HCT116 (cell line): ENCODE measurements around the gene INAFM1. TPM values are rescaled to one million over a fixed set of nuclear protein-coding genes. Genes with fewer than 3 reads are reported as not detected.

Experiments
- ATAC-seq: fragments of 200-7000 bp; cut with Tn5 transposase; 2 replicates; pipeline ENCODE4 v1.9.1; 2020; ENCODE audit warnings: mild to moderate bottlenecking, moderate library complexity
- BruUV-seq: library from RNA; stranded (reverse); fragments of 400-500 nt; replicated peaks from 2 replicates; lab custom pipeline; 2021; lab: Mats Ljungman, UMichigan
- CTCF ChIA-PET: fragments of 300-600 bp; sonication (Branson Sonifier 250); formaldehyde crosslinking; loops from one replicate; lab custom pipeline; 2021; ENCODE audit warnings: antibody characterized with exemption; lab: Charles Lee
- POLR2A ChIA-PET: fragments of 300-600, 350-600 bp; sonication (Branson Sonifier 250); formaldehyde crosslinking; loops from one replicate; lab custom pipeline; 2021; ENCODE audit warnings: antibody characterized with exemption; lab: Charles Lee
- RAD21 ChIA-PET, 2 experiments: fragments of 300-600 bp; sonication (Branson Sonifier 250); formaldehyde crosslinking; loops; one replicate each; lab custom pipeline; 2023; ENCODE audit warnings: low total read pairs in 2 of 2; ENCODE audit not compliant: uncharacterized antibody in 2 of 2, unreplicated experiment in 2 of 2, low non-redundant PET in 1 of 2; lab: Charles Lee
- DNase-seq: peaks from one replicate; pipeline ENCODE4 v3.0.0-alpha.2; 2010; ENCODE audit warnings: low read depth, low spot score
- H2AFZ ChIP-seq: fragments of 200-600 bp; shearing (Covaris generic), sonication (generic); 2 replicates; pipeline ENCODE4 v1.6.1; 2017; ENCODE audit warnings: low read depth, mixed run types, mixed read lengths, antibody characterized with exemption, low read length; ENCODE audit not compliant: poor library complexity, severe bottlenecking
- H3K27ac ChIP-seq: 2 replicates; pipeline ENCODE4 v1.5.1; 2012; ENCODE audit warnings: low read depth, low read length
- H3K27me3 ChIP-seq: fragments of 200-600 bp; sonication (generic); 2 replicates; pipeline ENCODE4 v1.6.1; 2016; ENCODE audit warnings: mixed run types, low read length, mixed read lengths; ENCODE audit not compliant: insufficient read depth
- H3K36me3 ChIP-seq, 2 experiments: fragments of 200-500 bp in 1 of 2; fragments of 200-600 bp in 1 of 2; sonication (Bioruptor generic) in 1 of 2; sonication (generic) in 1 of 2; 2 replicates each; pipeline versions ENCODE4 v1.5.1 to v1.6.1; 2014 to 2016; ENCODE audit warnings: low read length in 2 of 2, inconsistent platforms in 1 of 2, mixed read lengths in 1 of 2, mixed run types in 1 of 2; ENCODE audit not compliant: insufficient read depth in 2 of 2, control insufficient read depth in 1 of 2
- H3K4me1 ChIP-seq, 2 experiments: fragments of 200-600 bp in 1 of 2; sonication (generic) in 1 of 2; 2 replicates each; pipeline versions ENCODE4 v1.5.1 to v1.6.1; 2012 to 2017; ENCODE audit warnings: low read length in 2 of 2, inconsistent platforms in 1 of 2, mild to moderate bottlenecking in 1 of 2, mixed read lengths in 1 of 2, mixed run types in 1 of 2, moderate library complexity in 1 of 2; ENCODE audit not compliant: insufficient read depth in 2 of 2, control insufficient read depth in 1 of 2
- H3K4me2 ChIP-seq: fragments of 200-600 bp; sonication (generic); 2 replicates; pipeline ENCODE4 v1.6.1; 2017; ENCODE audit warnings: mixed run types, low read length, mixed read lengths
- H3K4me3 ChIP-seq, 2 experiments: fragments of 200-600 bp in 1 of 2; sonication (generic) in 1 of 2; replicated peaks in 1 of 2; 2 replicates each; pipeline ENCODE4 v1.5.1; 2011 to 2016; ENCODE audit warnings: low read length in 2 of 2, control low read depth in 1 of 2, low read depth in 1 of 2, mild to moderate bottlenecking in 1 of 2, mixed read lengths in 1 of 2, mixed run types in 1 of 2
- H3K79me2 ChIP-seq: fragments of 200-600 bp; sonication (generic); 2 replicates; pipeline ENCODE4 v1.6.1; 2017; ENCODE audit warnings: mild to moderate bottlenecking, mixed run types, low read length, moderate library complexity, mixed read lengths; ENCODE audit not compliant: insufficient read depth
- H3K9ac ChIP-seq: fragments of 200-600 bp; sonication (generic); 2 replicates; pipeline ENCODE4 v1.6.1; 2016; ENCODE audit warnings: low read length, mixed read lengths
- H3K9me2 ChIP-seq: fragments of 200-600 bp; sonication (generic), shearing (Covaris generic); 2 replicates; pipeline ENCODE4 v1.6.1; 2017; ENCODE audit warnings: mixed run types, mild to moderate bottlenecking, moderate library complexity; ENCODE audit not compliant: insufficient read depth
- H3K9me3 ChIP-seq, 2 experiments: fragments of 200-500 bp in 1 of 2; fragments of 200-600 bp in 1 of 2; sonication (Bioruptor generic) in 1 of 2; sonication (generic) in 1 of 2; 2 replicates each; pipeline ENCODE4 v1.6.1; 2014 to 2017; ENCODE audit warnings: low read length in 2 of 2, mixed read lengths in 2 of 2, inconsistent platforms in 1 of 2, low read depth in 1 of 2, mild to moderate bottlenecking in 1 of 2, mixed run types in 1 of 2, moderate library complexity in 1 of 2; ENCODE audit not compliant: control insufficient read depth in 1 of 2, insufficient read depth in 1 of 2
- H4K20me1 ChIP-seq: fragments of 200-600 bp; sonication (generic), shearing (Covaris generic); 2 replicates; pipeline ENCODE4 v1.6.1; 2017; ENCODE audit warnings: mixed run types, mild to moderate bottlenecking, moderate library complexity; ENCODE audit not compliant: insufficient read depth
- ELF1 ChIP-seq: IDR thresholded peaks from 2 replicates; pipeline ENCODE4 v1.6.1; 2012; ENCODE audit warnings: low read depth, borderline replicate concordance
- EZH2 ChIP-seq: fragments of 200-600 bp; sonication (generic); IDR thresholded peaks from 2 replicates; pipeline ENCODE4 v1.6.1; 2017; ENCODE audit warnings: antibody characterized with exemption, mixed run types
- FOSL1 ChIP-seq: IDR thresholded peaks from 2 replicates; pipeline ENCODE4 v1.6.1; 2012; ENCODE audit warnings: low read depth
- JUND ChIP-seq: IDR thresholded peaks from 2 replicates; pipeline ENCODE4 v1.6.1; 2012
- POLR2AphosphoS5 ChIP-seq: IDR thresholded peaks from 2 replicates; pipeline ENCODE4 v1.6.1; 2011; ENCODE audit warnings: mild to moderate bottlenecking, low read depth, low read length, moderate library complexity
- REST ChIP-seq: IDR thresholded peaks from 2 replicates; pipeline ENCODE4 v1.6.1; 2012; ENCODE audit warnings: low read depth
- TCF7L2 ChIP-seq: IDR thresholded peaks from 2 replicates; pipeline ENCODE4 v1.7.0; 2011; ENCODE audit warnings: borderline replicate concordance, inconsistent platforms; ENCODE audit not compliant: insufficient read depth, insufficient read length; ENCODE audit errors: extremely low read depth
- intact Hi-C: fragments of 100-400 bp; cut with micrococcal nuclease; formaldehyde crosslinking; loops from 2 replicates; pipeline ENCODE4 v1.10.0; 2022
- total RNA-seq: library from RNA; stranded (reverse); gene quantifications from one replicate; pipeline ENCODE4 v1.2.1, GENCODE V29; 2021; ENCODE audit not compliant: unreplicated experiment
- TF ChIP-seq, protein P1 (sequence below): IDR thresholded peaks from 2 replicates; pipeline ENCODE4 v1.6.1; 2011; ENCODE audit warnings: mild to moderate bottlenecking, low read length, moderate library complexity; ENCODE audit not compliant: insufficient replicate concordance; ENCODE audit errors: extremely low read depth
- TF ChIP-seq, protein P2 (sequence below): IDR thresholded peaks from 2 replicates; pipeline ENCODE4 v1.6.1; 2012

INAFM1 gene
- total RNA-seq, 1 experiment from 2014 or later, result 22.9 TPM

GRCh38 chr19:47271949-47272348 is 2.7 kb upstream of the INAFM1 start:
- Histone ChIP-seq H3K9ac (no peak overlapping the region), H4K20me1 (no peaks in the 10 kb centered on the region), H3K79me2 (no peaks in the 10 kb centered on the region; the same call in 1 of the 2 replicates), H2AFZ (no peak overlapping the region), H3K4me1 (peaks cover 10 to 34% of the 10 kb centered on the region in 2 experiments; a peak in 3 of 4 replicates), H3K9me2 (no peaks in the 10 kb centered on the region), H3K27ac (peak overlapping the region; percentile 83; the same call in 1 of the 2 replicates), H3K27me3 (no peaks in the 10 kb centered on the region), H3K4me3 (no peak overlapping the region), H3K4me2 (no peak overlapping the region; the same call in 1 of the 2 replicates), H3K36me3 (peaks cover 8 to 10% of the 10 kb centered on the region in 2 experiments; a peak in 2 of 4 replicates), H3K9me3 (no peaks in the 10 kb centered on the region)
- CTCF ChIA-PET, result interaction anchor here (0.9 kb wide), 1 partner anchor 15 kb away, joined by 3 read pairs; the partner anchor contains the start of gene CCDC9
- DNase-seq (no peak), ATAC-seq (no peak)
- RAD21 ChIA-PET, result interaction anchor here in 1 of 2 experiments (1.5 kb wide), 1 partner anchor 15 kb away, joined by 5 read pairs; the partner anchor contains the start of gene CCDC9
- intact Hi-C loops, result no loop called here
- TF ChIP-seq ELF1, result no peak
- no peak for TF ChIP-seq REST
- no peak for TF ChIP-seq JUND
- no peak for TF ChIP-seq POLR2AphosphoS5
- no peak for TF ChIP-seq FOSL1
- TF ChIP-seq, protein P1, sequence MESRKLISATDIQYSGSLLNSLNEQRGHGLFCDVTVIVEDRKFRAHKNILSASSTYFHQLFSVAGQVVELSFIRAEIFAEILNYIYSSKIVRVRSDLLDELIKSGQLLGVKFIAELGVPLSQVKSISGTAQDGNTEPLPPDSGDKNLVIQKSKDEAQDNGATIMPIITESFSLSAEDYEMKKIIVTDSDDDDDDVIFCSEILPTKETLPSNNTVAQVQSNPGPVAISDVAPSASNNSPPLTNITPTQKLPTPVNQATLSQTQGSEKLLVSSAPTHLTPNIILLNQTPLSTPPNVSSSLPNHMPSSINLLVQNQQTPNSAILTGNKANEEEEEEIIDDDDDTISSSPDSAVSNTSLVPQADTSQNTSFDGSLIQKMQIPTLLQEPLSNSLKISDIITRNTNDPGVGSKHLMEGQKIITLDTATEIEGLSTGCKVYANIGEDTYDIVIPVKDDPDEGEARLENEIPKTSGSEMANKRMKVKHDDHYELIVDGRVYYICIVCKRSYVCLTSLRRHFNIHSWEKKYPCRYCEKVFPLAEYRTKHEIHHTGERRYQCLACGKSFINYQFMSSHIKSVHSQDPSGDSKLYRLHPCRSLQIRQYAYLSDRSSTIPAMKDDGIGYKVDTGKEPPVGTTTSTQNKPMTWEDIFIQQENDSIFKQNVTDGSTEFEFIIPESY, result no peak
- no peak for TF ChIP-seq EZH2
- TF ChIP-seq, protein P2, sequence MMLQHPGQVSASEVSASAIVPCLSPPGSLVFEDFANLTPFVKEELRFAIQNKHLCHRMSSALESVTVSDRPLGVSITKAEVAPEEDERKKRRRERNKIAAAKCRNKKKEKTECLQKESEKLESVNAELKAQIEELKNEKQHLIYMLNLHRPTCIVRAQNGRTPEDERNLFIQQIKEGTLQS, result no peak
- no peak for TF ChIP-seq TCF7L2
- BruUV-seq, result no TSS peak
- POLR2A ChIA-PET, result interaction anchor here (1.5 kb wide), 1 partner anchor 15 kb away, joined by 3 read pairs; the partner anchor contains the start of gene CCDC9
